Hepatocyte (in vitro differentiated cells): ENCODE data around the gene ASB1. TPM values are rescaled to one million over a fixed set of nuclear protein-coding genes. Genes with fewer than 3 reads are reported as not detected.

Experiments used
- DNase-seq: peaks from one replicate; pipeline ENCODE4 v3.0.0-alpha.2; 2016; ENCODE audit warnings: low spot score
- H2AFZ ChIP-seq: fragments of 200-600 bp; sonication (generic); 2 replicates; pipeline ENCODE4 v1.6.0; 2016; ENCODE audit warnings: antibody characterized with exemption, mild to moderate bottlenecking
- H3K27ac ChIP-seq: fragments of 200-600 bp; sonication (generic); 2 replicates; pipeline ENCODE4 v1.5.1; 2016; ENCODE audit warnings: mild to moderate bottlenecking
- H3K27me3 ChIP-seq: fragments of 200-600 bp; sonication (generic); 2 replicates; pipeline ENCODE4 v1.6.1; 2016
- H3K36me3 ChIP-seq: fragments of 200-600 bp; sonication (generic); replicated peaks from 2 replicates; pipeline ENCODE4 v1.5.1; 2016; ENCODE audit warnings: low read depth; ENCODE audit not compliant: insufficient read depth
- H3K4me1 ChIP-seq: fragments of 200-600 bp; sonication (generic); 2 replicates; pipeline ENCODE4 v1.5.1; 2016; ENCODE audit warnings: mild to moderate bottlenecking, moderate library complexity; ENCODE audit not compliant: insufficient read depth
- H3K4me2 ChIP-seq: fragments of 200-600 bp; sonication (generic); 2 replicates; pipeline ENCODE4 v1.6.0; 2016
- H3K4me3 ChIP-seq: fragments of 200-600 bp; sonication (generic); 2 replicates; pipeline ENCODE4 v1.5.1; 2016; ENCODE audit warnings: mild to moderate bottlenecking
- H3K79me2 ChIP-seq: fragments of 200-600 bp; sonication (generic); 2 replicates; pipeline ENCODE4 v1.6.0; 2017; ENCODE audit warnings: mild to moderate bottlenecking
- H3K9me2 ChIP-seq: fragments of 200-600 bp; sonication (generic); replicated peaks from 2 replicates; pipeline ENCODE4 v1.6.0; 2017; ENCODE audit warnings: mild to moderate bottlenecking; ENCODE audit not compliant: insufficient read depth
- H3K9me3 ChIP-seq: fragments of 200-600 bp; sonication (generic); 2 replicates; pipeline ENCODE4 v1.5.1; 2016; ENCODE audit warnings: low read depth, mild to moderate bottlenecking
- H4K20me1 ChIP-seq: fragments of 200-600 bp; sonication (generic); 2 replicates; pipeline ENCODE4 v1.6.0; 2016; ENCODE audit warnings: mild to moderate bottlenecking; ENCODE audit not compliant: insufficient read depth, poor library complexity, severe bottlenecking
- CTCF ChIP-seq: fragments of 200-600 bp; sonication (generic); IDR thresholded peaks from 2 replicates; pipeline ENCODE4 v1.5.1; 2016; ENCODE audit warnings: antibody characterized with exemption, mild to moderate bottlenecking; ENCODE audit not compliant: poor library complexity
- EZH2 ChIP-seq: fragments of 200-600 bp; sonication (generic); IDR thresholded peaks from 2 replicates; pipeline ENCODE4 v1.6.1; 2016; ENCODE audit warnings: antibody characterized with exemption, mild to moderate bottlenecking, borderline replicate concordance
- EZH2phosphoT487 ChIP-seq: fragments of 200-600 bp; sonication (generic); IDR thresholded peaks from one replicate; pipeline ENCODE4 v1.6.1; 2018; ENCODE audit warnings: antibody characterized with exemption, mild to moderate bottlenecking, low read depth, moderate library complexity; ENCODE audit not compliant: unreplicated experiment, severe bottlenecking
- WGBS: methylation state at CpG from one replicate; pipeline ENCODE4 v1.1.6; 2016; ENCODE audit warnings: low lambda C conversion rate; ENCODE audit errors: missing lambda C conversion rate; 5-methylcytosine and 5-hydroxymethylcytosine counted together
- polyA plus RNA-seq: library from polyadenylated mRNA; unstranded; fragments of >200 nt; fragmentation: Nextera tagmentation; extraction: Ambion mirVana; gene quantifications from 2 replicates; pipeline ENCODE4 v1.2.1, GENCODE V29; 2016
- total RNA-seq: library from RNA; depleted of rRNA; stranded (reverse); fragments of >200 nt; gene quantifications from 2 replicates; pipeline ENCODE4 v1.2.3, GENCODE V29; 2014

ASB1 gene
- total and polyA plus RNA-seq, 2 experiments from 2014 or later, result 13.0 to 27.9 TPM

GRCh38 chr2:238459081-238459629 is 32.4 kb downstream of the ASB1 start:
- Histone ChIP-seq H3K79me2 (no peaks in the 10 kb centered on the region), H4K20me1 (no peaks in the 10 kb centered on the region), H3K9me2 (no peaks in the 10 kb centered on the region), H3K4me2 (no peak overlapping the region), H3K27ac (no peak overlapping the region), H3K36me3 (no peaks in the 10 kb centered on the region), H3K27me3 (no peaks in the 10 kb centered on the region), H3K9me3 (no peaks in the 10 kb centered on the region), H2AFZ (no peak overlapping the region), H3K4me3 (no peak overlapping the region), H3K4me1 (no peaks in the 10 kb centered on the region)
- WGBS, result 86% methylated on average over 8 of the region's 8 CpGs
- DNase-seq, result no peak
- TF ChIP-seq CTCF, result no peak
- no peak for TF ChIP-seq EZH2
- no peak for TF ChIP-seq EZH2phosphoT487

- Histone ChIP-seq H2AFZ (no peak overlapping the region), H3K4me1 (no peaks in the 10 kb centered on the region), H3K36me3 (no peaks in the 10 kb centered on the region), H3K9me3 (no peaks in the 10 kb centered on the region), H3K4me3 (no peak overlapping the region), H3K27me3 (no peaks in the 10 kb centered on the region), H3K79me2 (no peaks in the 10 kb centered on the region), H3K4me2 (no peak overlapping the region), H3K9me2 (no peaks in the 10 kb centered on the region), H4K20me1 (no peaks in the 10 kb centered on the region), H3K27ac (no peak overlapping the region)
- TF ChIP-seq EZH2phosphoT487, result no peak
- TF ChIP-seq CTCF, result no peak
- no peak for TF ChIP-seq EZH2
- WGBS, result 96% methylated on average over 1 of the region's 1 CpG
- no peak for DNase-seq
These were observed 34.3 kb downstream of the ASB1 start for GRCh38 chr2:238461051-238461450.

GRCh38 chr2:238461491-238461890 is 34.8 kb downstream of the ASB1 start:
- Histone ChIP-seq H3K79me2 (no peaks in the 10 kb centered on the region), H3K27ac (no peak overlapping the region), H3K36me3 (no peaks in the 10 kb centered on the region), H3K9me3 (no peaks in the 10 kb centered on the region), H4K20me1 (no peaks in the 10 kb centered on the region), H3K27me3 (no peaks in the 10 kb centered on the region), H3K9me2 (no peaks in the 10 kb centered on the region), H3K4me3 (no peak overlapping the region), H2AFZ (no peak overlapping the region), H3K4me1 (no peaks in the 10 kb centered on the region), H3K4me2 (no peak overlapping the region)
- DNase-seq, result no peak
- WGBS, result 91% methylated on average over 6 of the region's 6 CpGs
- TF ChIP-seq EZH2phosphoT487, result no peak
- TF ChIP-seq CTCF, result no peak
- no peak for TF ChIP-seq EZH2

- Histone ChIP-seq H2AFZ (no peak overlapping the region), H3K4me3 (no peak overlapping the region), H3K9me3 (no peaks in the 10 kb centered on the region), H3K9me2 (no peaks in the 10 kb centered on the region), H3K4me1 (no peaks in the 10 kb centered on the region), H3K27ac (no peak overlapping the region), H3K4me2 (no peak overlapping the region), H4K20me1 (no peaks in the 10 kb centered on the region), H3K27me3 (no peaks in the 10 kb centered on the region), H3K79me2 (no peaks in the 10 kb centered on the region), H3K36me3 (no peaks in the 10 kb centered on the region)
- no peak for TF ChIP-seq EZH2
- TF ChIP-seq CTCF, result no peak
- no peak for TF ChIP-seq EZH2phosphoT487
- 93% methylated on average over 6 of the region's 6 CpGs for WGBS
- no peak for DNase-seq
These were observed 35.2 kb downstream of the ASB1 start for GRCh38 chr2:238461916-238462315.
